GM12878 (cell line): ENCODE measurements around the gene MEAF6. TPM values are rescaled to one million over a fixed set of nuclear protein-coding genes. Genes with fewer than 3 reads are reported as not detected.

Experiments
- ATAC-seq: fragments of 200-7000 bp; cut with Tn5 transposase; 3 replicates; pipeline ENCODE4 v1.9.1; 2020; ENCODE audit warnings: mild to moderate bottlenecking, moderate library complexity
- BruUV-seq: library from RNA; stranded (reverse); fragments of 400-500 nt; replicated peaks from 2 replicates; lab custom pipeline; 2021; lab: Mats Ljungman, UMichigan
- CTCF ChIA-PET: fragments of 300-600 bp; sonication (Branson Sonifier 250); formaldehyde crosslinking; extraction: SDS; loops from one replicate; lab custom pipeline; 2021; ENCODE audit warnings: inconsistent platforms; lab: Yijun Ruan, JAX
- POLR2A ChIA-PET: fragments of 350-600 bp; formaldehyde crosslinking; extraction: SDS; loops from one replicate; lab custom pipeline; 2021; ENCODE audit warnings: inconsistent platforms; lab: Charles Lee
- RAD21 ChIA-PET: fragments of 300-600 bp; sonication (Branson Sonifier 250); formaldehyde crosslinking; loops from one replicate; lab custom pipeline; 2023; ENCODE audit warnings: antibody characterized with exemption; ENCODE audit not compliant: unreplicated experiment; lab: Charles Lee
- SMC1A ChIA-PET: fragments of 300-600 bp; sonication (Branson Sonifier 250); formaldehyde crosslinking; loops from one replicate; lab custom pipeline; 2023; ENCODE audit not compliant: unreplicated experiment, uncharacterized antibody; lab: Charles Lee
- DNase-seq: peaks from one replicate; pipeline ENCODE4 v3.0.0-alpha.2; 2011; ENCODE audit warnings: low read depth, low spot score
- FAIRE-seq: peaks from 3 replicates; lab custom pipeline; 2011; peaks lifted over from hg19 to GRCh38; lab: Jason Lieb, UNC
- H2AFZ ChIP-seq: 2 replicates; pipeline ENCODE4 v1.6.0; 2011; ENCODE audit warnings: low read depth, low read length, control low read depth; ENCODE audit not compliant: control insufficient read depth
- H3K27ac ChIP-seq: 2 replicates; pipeline ENCODE4 v1.5.1; 2011; ENCODE audit warnings: control low read depth; ENCODE audit not compliant: control insufficient read depth, insufficient read depth
- H3K27me3 ChIP-seq, 2 experiments: replicated peaks in 1 of 2; 2 replicates each; pipeline versions ENCODE4 v1.6.0 to v1.6.1; 2011; ENCODE audit warnings: low read length in 1 of 2; ENCODE audit not compliant: control insufficient read depth in 2 of 2, insufficient read depth in 2 of 2
- H3K36me3 ChIP-seq, 2 experiments: 2 replicates each; pipeline ENCODE4 v1.5.1; 2011; ENCODE audit warnings: low read length in 1 of 2; ENCODE audit not compliant: control insufficient read depth in 2 of 2, insufficient read depth in 2 of 2
- H3K4me1 ChIP-seq: 2 replicates; pipeline ENCODE4 v1.6.1; 2011; ENCODE audit warnings: mild to moderate bottlenecking, low read length, moderate library complexity, mixed read lengths; ENCODE audit not compliant: control insufficient read depth, insufficient read depth
- H3K4me2 ChIP-seq: 2 replicates; pipeline ENCODE4 v1.6.0; 2011; ENCODE audit warnings: control low read depth; ENCODE audit not compliant: control insufficient read depth, insufficient read depth
- H3K4me3 ChIP-seq: fragments of 200-600 bp; sonication (generic); 2 replicates; pipeline ENCODE4 v1.5.1; 2016
- H3K79me2 ChIP-seq: 2 replicates; pipeline ENCODE4 v1.6.0; 2011; ENCODE audit warnings: low read length; ENCODE audit not compliant: control insufficient read depth, insufficient read depth
- H3K9ac ChIP-seq: 2 replicates; pipeline ENCODE4 v1.8.0; 2011; ENCODE audit warnings: low read length, control low read depth, mixed read lengths; ENCODE audit not compliant: control insufficient read depth, insufficient read depth
- H3K9me3 ChIP-seq: replicated peaks from 3 replicates; pipeline ENCODE4 v1.5.1; 2011; ENCODE audit warnings: mild to moderate bottlenecking, low read length; ENCODE audit not compliant: control insufficient read depth, insufficient read depth
- H4K20me1 ChIP-seq: 2 replicates; pipeline ENCODE4 v1.6.0; 2011; ENCODE audit not compliant: control insufficient read depth, insufficient read depth
- ATF3 ChIP-seq: IDR thresholded peaks from 2 replicates; pipeline ENCODE4 v1.6.1; 2011; ENCODE audit warnings: low read depth, mild to moderate bottlenecking, low read length, moderate library complexity, borderline replicate concordance; ENCODE audit errors: extremely low read depth
- CHD2 ChIP-seq: IDR thresholded peaks from 2 replicates; pipeline ENCODE4 v1.6.1; 2011; ENCODE audit warnings: low read depth, low read length, improper control_type of control experiment, borderline replicate concordance
- EP300 ChIP-seq, 2 experiments: fragments of 150-350 bp in 1 of 2; IDR thresholded peaks; 2 replicates each; pipeline ENCODE4 v1.6.1; 2011 to 2012; ENCODE audit warnings: low read depth in 2 of 2, low read length in 2 of 2, borderline replicate concordance in 1 of 2, improper control_type of control experiment in 1 of 2, inconsistent platforms in 1 of 2; ENCODE audit not compliant: control insufficient read depth in 1 of 2
- IRF3 ChIP-seq: fragments of 450-650 bp; IDR thresholded peaks from 2 replicates; pipeline ENCODE4 v1.6.1; 2014; ENCODE audit warnings: mild to moderate bottlenecking
- JUND ChIP-seq: IDR thresholded peaks from 2 replicates; pipeline ENCODE4 v1.6.1; 2012; ENCODE audit warnings: low read depth, mild to moderate bottlenecking, low read length, improper control_type of control experiment, moderate library complexity
- LARP7 ChIP-seq: fragments of 450-650 bp; IDR thresholded peaks from 2 replicates; pipeline ENCODE4 v1.6.1; 2017; ENCODE audit warnings: mild to moderate bottlenecking
- MTA2 ChIP-seq: fragments of 450-650 bp; IDR thresholded peaks from 2 replicates; pipeline ENCODE4 v1.6.1; 2016; ENCODE audit warnings: low read depth, mild to moderate bottlenecking, moderate library complexity
- NFXL1 ChIP-seq: fragments of 450-650 bp; IDR thresholded peaks from 2 replicates; pipeline ENCODE4 v1.6.1; 2017; ENCODE audit warnings: antibody characterized with exemption, mild to moderate bottlenecking, borderline replicate concordance
- NR2C1 ChIP-seq: fragments of 450-650 bp; IDR thresholded peaks from 2 replicates; pipeline ENCODE4 v1.6.1; 2017; ENCODE audit warnings: antibody characterized with exemption, mild to moderate bottlenecking, moderate library complexity
- POLR2A ChIP-seq: IDR thresholded peaks from 2 replicates; pipeline ENCODE4 v1.6.1; 2011; ENCODE audit warnings: low read depth, mild to moderate bottlenecking, low read length
- SIN3A ChIP-seq: IDR thresholded peaks from 2 replicates; pipeline ENCODE4 v1.6.1; 2012; ENCODE audit warnings: low read depth, low read length, improper control_type of control experiment
- SRF ChIP-seq, 2 experiments: IDR thresholded peaks; 2 replicates each; pipeline ENCODE4 v1.6.1; 2011; ENCODE audit warnings: low read depth in 2 of 2, low read length in 2 of 2, mild to moderate bottlenecking in 1 of 2, moderate library complexity in 1 of 2
- YY1 ChIP-seq: IDR thresholded peaks from 2 replicates; pipeline ENCODE4 v1.6.1; 2011; ENCODE audit warnings: low read depth, mild to moderate bottlenecking, low read length
- ZNF274 ChIP-seq: IDR thresholded peaks from one replicate; pipeline ENCODE4 v1.8.0; 2011; ENCODE audit not compliant: insufficient read length, insufficient read depth
- WGBS: methylation state at CpG from one replicate; pipeline ENCODE4 v1.1.6; 2016; ENCODE audit warnings: low lambda C conversion rate; ENCODE audit not compliant: insufficient replicate concordance, insufficient coverage; ENCODE audit errors: missing lambda C conversion rate; 5-methylcytosine and 5-hydroxymethylcytosine counted together
- in situ Hi-C: fragments of 300-500 bp; cut with MboI; formaldehyde crosslinking; loops from 9 replicates; pipeline ENCODE4 v1.14.3; 2018; ENCODE audit warnings: mixed read lengths
- intact Hi-C: fragments of 100-400 bp; cut with micrococcal nuclease; formaldehyde crosslinking; loops from one replicate; pipeline ENCODE4 v1.14.2; 2022; ENCODE audit not compliant: unreplicated experiment
- polyA plus RNA-seq, 11 experiments: library from polyadenylated mRNA; depleted of rRNA in 4 of 11; unstranded in 6 of 11; stranded (reverse) in 5 of 11; fragments of >200 nt; fragmentation: Nextera tagmentation in 4 of 11; fragmentation: Illumina TruSeq in 1 of 11; extraction: Ambion mirVana in 4 of 11; extraction: Trizol in 1 of 11; gene quantifications; 1 replicate in 1 of 11; 2 replicates in 10 of 11; pipeline versions ENCODE4 v1.2.1 to v1.2.3, GENCODE V29; 2011 to 2016; ENCODE audit warnings: inconsistent platforms in 2 of 11, missing spikeins in 2 of 11, low read depth in 1 of 11
- total RNA-seq, 4 experiments: library from RNA; depleted of rRNA in 3 of 4; stranded (reverse); fragments of >200 nt in 3 of 4; fragmentation: Illumina TruSeq in 1 of 4; extraction: Trizol in 1 of 4; gene quantifications; 2 replicates each; pipeline versions ENCODE4 v1.2.1 to v1.2.3, GENCODE V29; 2013 to 2021

The MEAF6 gene
- total and polyA plus RNA-seq, 10 of the 15 experiments (the other 5 are each of a cell fraction or from before 2014, with no cell fraction given): 30.8 to 75.0 (median 58.1) TPM

GRCh38 chr1:37558411-37558810, 43.8 kb upstream of the MEAF6 start (continued):
- no peak for TF ChIP-seq CHD2
- no peak for TF ChIP-seq YY1

GRCh38 chr1:37557402-37557801, 42.8 kb upstream of the MEAF6 start:
- Histone ChIP-seq H3K4me2 (no peak overlapping the region), H3K79me2 (peaks cover 17% of the 10 kb centered on the region), H3K27ac (no peak overlapping the region), H3K27me3 (no peaks in the 10 kb centered on the region), H3K9me3 (peaks cover 2% of the 10 kb centered on the region; the same call in 1 of the 3 replicates), H3K9ac (no peak overlapping the region), H3K4me1 (peaks cover 6% of the 10 kb centered on the region; the same call in 1 of the 2 replicates), H4K20me1 (no peaks in the 10 kb centered on the region), H2AFZ (no peak overlapping the region), H3K4me3 (no peak overlapping the region), H3K36me3 (no peaks in the 10 kb centered on the region; a peak in 1 of 4 replicates)
- in situ Hi-C loops (loop anchor here (5.0 kb wide), 1 partner anchor 125 kb away; no protein-coding TSS in a partner anchor), intact Hi-C loops (no loop called here)
- ATAC-seq: no peak
- DNase-seq: no peak
- 71% methylated on average over 3 of the region's 3 CpGs for WGBS
- ChIA-PET CTCF (interaction anchor here (1.3 to 2.9 kb wide), 2 partner anchors 70 to 124 kb away, joined by 5 to 11 read pairs; no protein-coding TSS in a partner anchor), RAD21 (no interaction called here), POLR2A (interaction anchor here (0.6 kb wide), 1 partner anchor 381 kb away, joined by 3 read pairs; no protein-coding TSS in a partner anchor), SMC1A (no interaction called here)
- no peak for FAIRE-seq
- BruUV-seq: no TSS peak
- TF ChIP-seq JUND (no peak), POLR2A (no peak), MTA2 (no peak), ZNF274 (no peak), LARP7 (no peak), EP300 (IDR thresholded peaks at IDR 0.05; ENCODE audit: borderline replicate concordance in 1 of 2, control insufficient read depth in 1 of 2, low read depth in 2 of 2, low read length in 2 of 2) (no peak), ATF3 (no peak), IRF3 (no peak), CHD2 (no peak), NFXL1 (no peak), NR2C1 (no peak), SIN3A (no peak), SRF (IDR thresholded peaks at IDR 0.05; ENCODE audit: low read depth in 2 of 2, low read length in 2 of 2) (no peak)
